H9 (cell line): ENCODE results near the gene FRYL. TPM values are rescaled to one million over a fixed set of nuclear protein-coding genes. Genes with fewer than 3 reads are reported as not detected.

Experiments
- DNase-seq: peaks from one replicate; pipeline ENCODE4 v3.0.0-alpha.2; 2017
- H2AFZ ChIP-seq: one replicate; pipeline ENCODE4 v1.6.1; 2013; ENCODE audit warnings: mild to moderate bottlenecking, low read length, control low read depth, moderate library complexity
- H2AK5ac ChIP-seq: 2 replicates; pipeline ENCODE4 v1.6.1; 2013; ENCODE audit warnings: low read length, control low read depth, mixed read lengths; ENCODE audit not compliant: insufficient read length
- H2BK120ac ChIP-seq: one replicate; pipeline ENCODE4 v1.6.1; 2013; ENCODE audit warnings: low read depth, mild to moderate bottlenecking, low read length, control low read depth, inconsistent platforms; ENCODE audit not compliant: poor library complexity, severe bottlenecking
- H2BK12ac ChIP-seq: 2 replicates; pipeline ENCODE4 v1.6.1; 2013; ENCODE audit warnings: low read length, control low read depth, mixed read lengths, low read depth; ENCODE audit not compliant: insufficient read length
- H2BK15ac ChIP-seq: 2 replicates; pipeline ENCODE4 v1.6.1; 2013; ENCODE audit warnings: low read depth, low read length, control low read depth
- H2BK20ac ChIP-seq: one replicate; pipeline ENCODE4 v1.6.1; 2013; ENCODE audit warnings: low read depth, mild to moderate bottlenecking, low read length, control low read depth, inconsistent platforms; ENCODE audit not compliant: poor library complexity, severe bottlenecking
- H2BK5ac ChIP-seq: 2 replicates; pipeline ENCODE4 v1.6.1; 2013; ENCODE audit warnings: low read length, control low read depth, mixed read lengths; ENCODE audit not compliant: insufficient read length
- H3K14ac ChIP-seq: 2 replicates; pipeline ENCODE4 v1.6.1; 2013; ENCODE audit warnings: low read length, control low read depth; ENCODE audit not compliant: insufficient read depth
- H3K18ac ChIP-seq: 2 replicates; pipeline ENCODE4 v1.6.1; 2013; ENCODE audit warnings: low read depth, mild to moderate bottlenecking, mixed read lengths, low read length, control low read depth; ENCODE audit not compliant: insufficient read length
- H3K23ac ChIP-seq: 2 replicates; pipeline ENCODE4 v1.6.1; 2013; ENCODE audit warnings: low read length, control low read depth, mixed read lengths, low read depth; ENCODE audit not compliant: insufficient read length
- H3K23me2 ChIP-seq: 2 replicates; pipeline ENCODE4 v1.6.1; 2013; ENCODE audit warnings: low read depth, mild to moderate bottlenecking, mixed read lengths, low read length, control low read depth; ENCODE audit not compliant: insufficient read length, poor library complexity, severe bottlenecking
- H3K27ac ChIP-seq: 2 replicates; pipeline ENCODE4 v1.5.1; 2013; ENCODE audit warnings: low read length, control low read depth, mixed read lengths, low read depth; ENCODE audit not compliant: insufficient read length
- H3K27me3 ChIP-seq: 2 replicates; pipeline ENCODE4 v1.6.1; 2013; ENCODE audit warnings: low read length, control low read depth, inconsistent platforms; ENCODE audit not compliant: insufficient read depth
- H3K4ac ChIP-seq: 2 replicates; pipeline ENCODE4 v1.6.1; 2013; ENCODE audit warnings: low read depth, mild to moderate bottlenecking, control low read depth, inconsistent platforms, low read length, moderate library complexity
- H3K4me1 ChIP-seq: 2 replicates; pipeline ENCODE4 v1.6.1; 2013; ENCODE audit warnings: low read length, control low read depth, inconsistent platforms; ENCODE audit not compliant: insufficient read depth
- H3K4me2 ChIP-seq: 2 replicates; pipeline ENCODE4 v1.6.1; 2013; ENCODE audit warnings: low read length, control low read depth, mixed read lengths; ENCODE audit not compliant: insufficient read length, insufficient read depth
- H3K56ac ChIP-seq: 2 replicates; pipeline ENCODE4 v1.6.1; 2013; ENCODE audit warnings: low read depth, mild to moderate bottlenecking, mixed read lengths, low read length, control low read depth; ENCODE audit not compliant: insufficient read length
- H3K79me1 ChIP-seq: 2 replicates; pipeline ENCODE4 v1.6.1; 2013; ENCODE audit warnings: low read depth, mild to moderate bottlenecking, moderate library complexity, low read length, control low read depth, inconsistent platforms; ENCODE audit not compliant: insufficient read depth, poor library complexity, severe bottlenecking
- H3K79me2 ChIP-seq: 2 replicates; pipeline ENCODE4 v1.6.1; 2013; ENCODE audit warnings: low read length, control low read depth, inconsistent platforms; ENCODE audit not compliant: insufficient read depth
- H3K9ac ChIP-seq: 2 replicates; pipeline ENCODE4 v1.6.1; 2013; ENCODE audit warnings: low read length, control low read depth, mixed read lengths; ENCODE audit not compliant: insufficient read length; ENCODE audit errors: extremely low read depth
- H3K9me3 ChIP-seq: one replicate; pipeline ENCODE4 v1.6.1; 2013; ENCODE audit warnings: low read depth, low read length, inconsistent platforms; ENCODE audit not compliant: control insufficient read depth
- H3T11ph ChIP-seq: one replicate; pipeline ENCODE4 v1.6.1; 2013; ENCODE audit warnings: mild to moderate bottlenecking, low read length, control low read depth, inconsistent platforms
- H4K20me1 ChIP-seq: one replicate; pipeline ENCODE4 v1.6.1; 2013; ENCODE audit not compliant: control insufficient read depth, insufficient read length, insufficient read depth
- H4K5ac ChIP-seq: 2 replicates; pipeline ENCODE4 v1.6.1; 2013; ENCODE audit warnings: low read depth, mild to moderate bottlenecking, mixed read lengths, low read length, control low read depth; ENCODE audit not compliant: insufficient read length
- H4K8ac ChIP-seq: replicated peaks from 2 replicates; pipeline ENCODE4 v1.6.1; 2013; ENCODE audit warnings: low read length, control low read depth, mixed read lengths, low read depth; ENCODE audit not compliant: insufficient read length
- H4K91ac ChIP-seq: 2 replicates; pipeline ENCODE4 v1.6.1; 2013; ENCODE audit warnings: low read depth, mild to moderate bottlenecking, moderate library complexity, mixed read lengths, low read length, control low read depth; ENCODE audit not compliant: insufficient read length
- H3K27ac Mint-ChIP-seq, 3 experiments: 2 replicates in 2 of 3; 3 replicates in 1 of 3; pipeline ENCODE4 v1.8.0; 2020 to 2021; ENCODE audit warnings: mixed read lengths in 3 of 3, mild to moderate bottlenecking in 1 of 3, moderate library complexity in 1 of 3
- H3K27me3 Mint-ChIP-seq: 2 replicates; pipeline ENCODE4 v1.8.0; 2021; ENCODE audit warnings: low read depth, mild to moderate bottlenecking, moderate library complexity, mixed read lengths
- H3K36me3 Mint-ChIP-seq, 3 experiments: 2 replicates in 2 of 3; 3 replicates in 1 of 3; pipeline ENCODE4 v1.8.0; 2020 to 2021; ENCODE audit warnings: low read depth in 3 of 3, mixed read lengths in 3 of 3; ENCODE audit not compliant: insufficient read depth in 1 of 3
- H3K4me1 Mint-ChIP-seq, 2 experiments: 2 replicates each; pipeline ENCODE4 v1.8.0; 2020; ENCODE audit warnings: mixed read lengths in 2 of 2
- H3K4me3 Mint-ChIP-seq, 2 experiments: 2 replicates in 1 of 2; 3 replicates in 1 of 2; pipeline ENCODE4 v1.8.0; 2020 to 2021; ENCODE audit warnings: mild to moderate bottlenecking in 2 of 2, mixed read lengths in 2 of 2, moderate library complexity in 1 of 2
- H3K9me3 Mint-ChIP-seq, 2 experiments: 2 replicates in 1 of 2; 3 replicates in 1 of 2; pipeline ENCODE4 v1.8.0; 2020; ENCODE audit warnings: mild to moderate bottlenecking in 2 of 2, mixed read lengths in 2 of 2, moderate library complexity in 1 of 2
- CTCF ChIP-seq: fragments of 200-600 bp; sonication (generic); conservative IDR thresholded peaks from 3 replicates; pipeline ENCODE4 v1.8.0; 2021; ENCODE audit warnings: antibody characterized with exemption, mild to moderate bottlenecking
- WGBS: extraction: QIAGEN DNeasy Blood & Tissue Kit; methylation state at CpG from one replicate; pipeline ENCODE4 v1.1.7; 2013; ENCODE audit warnings: missing lambda C conversion rate, low lambda C conversion rate, mixed read lengths; ENCODE audit not compliant: insufficient read length; ENCODE audit errors: extremely low coverage; 5-methylcytosine and 5-hydroxymethylcytosine counted together
- total RNA-seq: library from RNA; stranded (reverse); gene quantifications from 2 replicates; pipeline ENCODE4 v1.2.1, GENCODE V29; 2021

Gene FRYL
- total RNA-seq, 1 experiment from 2014 or later: 31.5 TPM

GRCh38 chr4:48629458-48629857, 150.6 kb downstream of the FRYL start:
- H3K4ac ChIP-seq: no peak overlapping the region
- H2BK15ac ChIP-seq: no peak overlapping the region
- Mint-ChIP-seq H3K4me1 (peaks cover 0 to 4% of the 10 kb centered on the region in 2 experiments; a peak in 1 of 4 replicates), H3K36me3 (peaks cover 0 to 2% (median 2%) of the 10 kb centered on the region in 3 experiments; a peak in 1 of 7 replicates), H3K27me3 (no peaks in the 10 kb centered on the region), H3K4me3 (no peak overlapping the region), H3K27ac (no peak overlapping the region), H3K9me3 (no peaks in the 10 kb centered on the region)
- no peak overlapping the region for H3K14ac ChIP-seq
- no peak overlapping the region for H2BK12ac ChIP-seq
- no peaks in the 10 kb centered on the region for H3K9me3 ChIP-seq
- H3K18ac ChIP-seq: no peak overlapping the region
- no peak overlapping the region for H3K9ac ChIP-seq
- no peak overlapping the region for H2BK20ac ChIP-seq
- no peak overlapping the region for H2AFZ ChIP-seq
- H4K91ac ChIP-seq: no peak overlapping the region
- no CpG with 5 or more reads among the region's 2 CpGs for WGBS
- no peaks in the 10 kb centered on the region for H3K79me1 ChIP-seq
- no peak overlapping the region for H3K56ac ChIP-seq
- H2BK120ac ChIP-seq: no peak overlapping the region
- no peaks in the 10 kb centered on the region for H3K79me2 ChIP-seq
- H3K23ac ChIP-seq: no peak overlapping the region
- H3T11ph ChIP-seq: no peak overlapping the region
- H4K20me1 ChIP-seq: no peaks in the 10 kb centered on the region
- H4K5ac ChIP-seq: no peak overlapping the region
- no peaks in the 10 kb centered on the region for H3K23me2 ChIP-seq
- no peak for TF ChIP-seq CTCF
- H4K8ac ChIP-seq: no peak overlapping the region
- no peaks in the 10 kb centered on the region for H3K4me1 ChIP-seq
- no peak overlapping the region for H3K4me2 ChIP-seq
- DNase-seq: no peak
- no peak overlapping the region for H3K27ac ChIP-seq
- H2AK5ac ChIP-seq: no peak overlapping the region
- H3K27me3 ChIP-seq: no peaks in the 10 kb centered on the region
- no peak overlapping the region for H2BK5ac ChIP-seq
